Tibial artery (tissue), 4 donors: ENCODE measurements around the gene BOC.
A peak's percentile ranks its signal among the peaks of the same experiment; 100 is the strongest.

ENCODE experiments used
- DNase-seq, 2 donors: peaks; one replicate each; pipeline ENCODE4 v3.0.0-alpha.2; 2019
- H3K27ac ChIP-seq, 2 donors: fragments of 200-600 bp; sonication (generic) in 1 of 2; 1 replicate in 1 of 2; 2 replicates in 1 of 2; pipeline ENCODE4 v1.5.1; 2018 to 2019; ENCODE audit warnings: mild to moderate bottlenecking in 1 of 2
- H3K27me3 ChIP-seq, 2 donors: fragments of 200-600 bp; sonication (generic) in 1 of 2; one replicate each; pipeline versions ENCODE4 v1.5.1 to v1.6.0; 2016 to 2019
- H3K36me3 ChIP-seq, 3 donors: fragments of 200-600 bp; sonication (generic) in 2 of 3; one replicate each; pipeline ENCODE4 v1.5.1; 2016 to 2019; ENCODE audit warnings: mild to moderate bottlenecking in 2 of 3
- H3K4me1 ChIP-seq, 4 donors: fragments of 200-600 bp; sonication (generic) in 2 of 4; 1 replicate in 3 of 4; 2 replicates in 1 of 4; pipeline ENCODE4 v1.5.1; 2016 to 2019
- H3K4me3 ChIP-seq, 2 donors: fragments of 200-600 bp; sonication (generic) in 1 of 2; 1 replicate in 1 of 2; 2 replicates in 1 of 2; pipeline ENCODE4 v1.5.1; 2018 to 2019; ENCODE audit warnings: mild to moderate bottlenecking in 2 of 2
- H3K9me3 ChIP-seq, 3 donors: fragments of 200-600 bp; sonication (generic) in 1 of 3; one replicate each; pipeline ENCODE4 v1.5.1; 2016 to 2019
- CTCF ChIP-seq, 2 experiments: fragments of 200-600 bp in 1 of 2; fragments of 450-650 bp in 1 of 2; IDR thresholded peaks; one replicate each; pipeline ENCODE4 v1.5.1; 2017 to 2019; ENCODE audit warnings: antibody characterized with exemption in 2 of 2, mild to moderate bottlenecking in 1 of 2, moderate library complexity in 1 of 2
- intact Hi-C: fragments of 100-400 bp; cut with DNase I; formaldehyde crosslinking; loops from one replicate; pipeline ENCODE4 v1.15.0; 2023; ENCODE audit warnings: low total_unique reads

BOC gene

GRCh38 chr3:113194823-113195401, 16.4 kb upstream of the BOC start:
- Histone ChIP-seq H3K9me3 (no peaks in the 10 kb centered on the region), H3K4me1 (peaks cover 0 to 16% (median 7%) of the 10 kb centered on the region in 4 donors), H3K27ac (peak overlapping the region in 1 of 2 donors; percentile 47), H3K36me3 (no peaks in the 10 kb centered on the region), H3K4me3 (no peak overlapping the region), H3K27me3 (no peaks in the 10 kb centered on the region)
- TF ChIP-seq CTCF (IDR thresholded peaks at IDR 0.05): no peak
- intact Hi-C loops: no loop called here
- no peak for DNase-seq

- no peak overlapping the region for H3K27ac ChIP-seq
- no peaks in the 10 kb centered on the region for H3K27me3 ChIP-seq
- no peak overlapping the region for H3K4me3 ChIP-seq
- H3K9me3 ChIP-seq: no peaks in the 10 kb centered on the region
- H3K36me3 ChIP-seq: no peaks in the 10 kb centered on the region
- no peak for DNase-seq
- intact Hi-C loops: no loop called here
- no peaks in the 10 kb centered on the region for H3K4me1 ChIP-seq
- no peak for TF ChIP-seq CTCF (IDR thresholded peaks at IDR 0.05)
Measured at GRCh38 chr3:113200351-113200750, 11.0 kb upstream of the BOC start.

GRCh38 chr3:113200946-113201345, 10.4 kb upstream of the BOC start:
- Histone ChIP-seq H3K9me3 (no peaks in the 10 kb centered on the region), H3K4me3 (no peak overlapping the region), H3K4me1 (no peaks in the 10 kb centered on the region), H3K27ac (no peak overlapping the region), H3K36me3 (no peaks in the 10 kb centered on the region), H3K27me3 (no peaks in the 10 kb centered on the region)
- intact Hi-C loops: no loop called here
- DNase-seq: no peak
- TF ChIP-seq CTCF (IDR thresholded peaks at IDR 0.05): no peak

GRCh38 chr3:113204371-113204770, 7.0 kb upstream of the BOC start:
- no peak for DNase-seq
- TF ChIP-seq CTCF (IDR thresholded peaks at IDR 0.05): no peak
- no peaks in the 10 kb centered on the region for H3K4me1 ChIP-seq
- no peak overlapping the region for H3K27ac ChIP-seq
- intact Hi-C loops: no loop called here
- H3K9me3 ChIP-seq: no peaks in the 10 kb centered on the region
- no peak overlapping the region for H3K4me3 ChIP-seq
- no peaks in the 10 kb centered on the region for H3K27me3 ChIP-seq
- no peaks in the 10 kb centered on the region for H3K36me3 ChIP-seq

- Histone ChIP-seq H3K36me3 (no peaks in the 10 kb centered on the region), H3K27ac (no peak overlapping the region), H3K27me3 (no peaks in the 10 kb centered on the region), H3K4me3 (no peak overlapping the region), H3K4me1 (peaks cover 0 to 3% (median 0%) of the 10 kb centered on the region in 4 donors), H3K9me3 (no peaks in the 10 kb centered on the region)
- no peak for DNase-seq
- intact Hi-C loops: no loop called here
- no peak for TF ChIP-seq CTCF (IDR thresholded peaks at IDR 0.05)
Measured at GRCh38 chr3:113205481-113205880, 5.9 kb upstream of the BOC start.
